ENCODE measurements around the gene MARCHF9.

MARCHF9 gene

DNA sequence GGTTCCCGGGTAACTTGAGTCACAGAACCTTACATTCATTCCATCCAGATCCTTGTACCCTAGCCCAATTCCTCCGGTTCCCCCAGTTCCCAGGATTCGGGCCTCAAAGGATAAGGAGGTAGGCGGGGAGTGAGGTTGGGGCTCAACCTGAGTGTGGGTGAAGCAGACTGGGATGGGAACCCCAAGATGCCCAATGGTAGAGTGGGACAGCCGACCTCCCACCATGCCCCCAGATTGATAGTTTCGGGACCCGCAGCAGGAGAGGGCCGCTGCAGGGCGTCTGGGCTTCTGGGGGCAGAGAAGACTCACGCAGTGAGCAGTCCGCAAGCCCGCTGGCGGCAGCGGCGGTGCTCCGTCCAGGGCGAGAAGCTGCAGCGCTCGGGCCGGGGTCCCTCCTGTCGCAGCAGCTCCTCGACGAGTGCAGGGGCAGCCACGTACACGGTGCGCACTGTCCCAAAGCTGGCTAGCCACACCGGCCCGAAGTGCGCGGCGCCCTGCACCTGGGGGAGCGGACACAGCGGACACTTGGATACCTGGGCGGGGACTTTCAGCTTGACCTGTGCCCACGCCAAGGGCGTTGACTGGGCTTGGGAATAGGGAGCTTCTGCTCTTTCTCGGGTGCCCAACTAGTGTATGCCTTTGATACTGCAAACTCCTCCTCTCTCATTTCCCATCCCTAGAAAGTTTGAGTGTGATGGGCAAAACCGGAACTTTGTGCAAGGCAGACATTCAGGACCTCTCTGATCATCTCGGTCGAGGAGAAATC is 11.0 kb downstream of the MARCHF9 start:
- TF ChIP-seq, protein P1, sequence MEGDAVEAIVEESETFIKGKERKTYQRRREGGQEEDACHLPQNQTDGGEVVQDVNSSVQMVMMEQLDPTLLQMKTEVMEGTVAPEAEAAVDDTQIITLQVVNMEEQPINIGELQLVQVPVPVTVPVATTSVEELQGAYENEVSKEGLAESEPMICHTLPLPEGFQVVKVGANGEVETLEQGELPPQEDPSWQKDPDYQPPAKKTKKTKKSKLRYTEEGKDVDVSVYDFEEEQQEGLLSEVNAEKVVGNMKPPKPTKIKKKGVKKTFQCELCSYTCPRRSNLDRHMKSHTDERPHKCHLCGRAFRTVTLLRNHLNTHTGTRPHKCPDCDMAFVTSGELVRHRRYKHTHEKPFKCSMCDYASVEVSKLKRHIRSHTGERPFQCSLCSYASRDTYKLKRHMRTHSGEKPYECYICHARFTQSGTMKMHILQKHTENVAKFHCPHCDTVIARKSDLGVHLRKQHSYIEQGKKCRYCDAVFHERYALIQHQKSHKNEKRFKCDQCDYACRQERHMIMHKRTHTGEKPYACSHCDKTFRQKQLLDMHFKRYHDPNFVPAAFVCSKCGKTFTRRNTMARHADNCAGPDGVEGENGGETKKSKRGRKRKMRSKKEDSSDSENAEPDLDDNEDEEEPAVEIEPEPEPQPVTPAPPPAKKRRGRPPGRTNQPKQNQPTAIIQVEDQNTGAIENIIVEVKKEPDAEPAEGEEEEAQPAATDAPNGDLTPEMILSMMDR (IDR thresholded peaks at IDR 0.05) = no peak

DNA sequence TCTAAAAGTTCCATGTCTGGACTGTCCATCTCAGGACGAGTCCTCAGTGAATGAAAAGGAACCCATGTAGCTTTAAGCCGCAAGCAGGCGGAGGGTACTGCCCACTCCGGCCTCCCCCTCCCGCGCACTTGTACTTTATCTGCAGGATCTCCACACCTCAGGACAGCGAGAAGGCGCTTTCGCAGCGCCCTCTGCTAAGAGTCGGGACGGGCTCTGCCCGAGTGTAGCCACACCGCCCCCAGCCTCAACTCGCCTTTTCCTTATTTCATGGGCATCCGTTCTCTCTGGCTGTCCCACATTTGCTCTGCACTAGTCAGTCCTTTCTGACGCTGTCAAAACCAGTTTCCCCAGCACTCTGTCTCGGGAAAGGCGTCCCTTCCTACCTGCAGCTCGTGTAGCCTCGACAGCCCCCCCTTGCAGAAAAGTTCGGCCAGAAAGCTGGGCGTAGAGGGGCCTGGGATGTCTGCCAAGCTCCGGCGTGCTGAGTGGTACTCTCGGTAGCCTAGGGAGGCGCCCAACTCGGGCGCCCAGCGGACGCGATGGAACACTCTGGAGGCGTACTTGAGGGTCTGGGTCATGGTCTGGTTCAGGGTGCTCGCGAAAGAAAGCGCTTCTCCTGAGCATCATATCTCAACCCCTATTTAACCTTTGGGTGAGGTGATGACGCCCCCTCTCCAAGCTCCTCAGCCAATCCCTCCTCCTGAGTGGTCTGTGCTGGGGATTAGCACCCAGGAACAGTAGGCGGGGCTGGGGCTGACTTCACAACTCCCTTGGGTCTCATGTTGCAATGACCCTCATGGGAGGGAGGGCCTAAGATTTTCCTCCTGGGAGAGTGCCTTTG is 11.8 kb downstream of the MARCHF9 start, which contains the start of gene CYP27B1:
CYP27B1 (minus strand) TSS at position 615 of the 841 bp plus-strand sequence; CDS start at position 578, 37 bp downstream.
- TF ChIP-seq, protein P1 (IDR thresholded peaks at IDR 0.05) = no peak

DNA sequence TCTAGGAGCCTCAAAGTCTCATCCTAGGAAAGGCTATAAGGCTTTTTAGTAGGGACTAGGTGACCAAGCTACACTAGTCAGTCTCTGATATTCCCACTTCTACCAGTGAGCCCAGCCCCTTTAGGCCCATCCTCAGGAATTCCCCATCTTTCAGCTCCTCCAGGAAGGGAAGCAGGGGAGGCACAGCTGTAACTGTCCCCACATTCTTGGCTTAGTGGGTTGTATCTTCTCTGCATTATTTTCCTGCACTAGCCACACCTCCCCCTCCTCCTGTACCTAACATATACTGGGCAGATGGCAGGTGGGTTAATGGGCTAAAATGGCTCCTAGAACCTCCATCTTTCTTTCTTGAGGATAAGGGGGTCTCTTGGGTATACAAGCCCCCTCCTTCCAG is 12.4 kb downstream of the MARCHF9 start:
- TF ChIP-seq, protein P1 (IDR thresholded peaks at IDR 0.05) = no peak

DNA sequence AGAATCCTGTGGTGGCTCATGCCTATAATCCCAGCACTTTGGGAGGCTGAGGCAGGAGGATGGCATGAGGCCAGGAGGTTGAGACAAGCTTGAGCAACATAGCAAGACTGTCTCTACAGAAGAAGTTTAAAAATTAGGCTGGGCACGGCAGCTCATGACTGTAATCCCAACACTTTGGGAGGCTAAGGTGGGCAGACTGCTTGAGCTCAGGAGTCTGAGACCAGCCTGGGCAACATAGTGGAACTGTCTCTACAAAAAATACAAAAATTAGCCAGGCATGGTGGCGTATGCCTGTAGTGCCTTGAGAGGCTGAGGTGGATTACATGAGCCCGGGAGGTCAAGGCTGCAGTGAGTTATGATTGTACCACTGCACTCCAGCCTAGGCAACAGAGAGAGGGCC is 13.0 kb downstream of the MARCHF9 start:
- TF ChIP-seq, protein P1 (IDR thresholded peaks at IDR 0.05) = no peak

DNA sequence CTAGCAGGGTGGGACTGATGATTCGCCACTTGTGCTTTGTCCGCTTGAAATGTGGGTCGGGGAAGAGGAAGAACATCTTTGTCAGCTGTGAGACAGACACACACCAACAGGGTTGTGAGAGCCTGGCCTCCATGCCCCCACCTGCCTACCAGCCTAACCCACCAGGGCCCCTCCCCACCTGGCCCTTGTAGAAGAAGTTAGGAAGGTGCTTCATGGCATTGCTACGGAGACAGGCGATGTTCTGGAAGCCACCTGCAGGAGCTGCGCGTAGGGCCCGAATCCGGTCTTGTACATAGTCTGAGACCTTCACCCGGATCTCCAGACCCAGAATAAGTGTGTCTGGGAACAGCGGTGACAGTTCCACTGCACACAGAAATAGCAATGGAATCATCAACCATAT is 14.7 kb downstream of the MARCHF9 start:
- TF ChIP-seq, protein P1 (IDR thresholded peaks at IDR 0.05) = no peak

DNA sequence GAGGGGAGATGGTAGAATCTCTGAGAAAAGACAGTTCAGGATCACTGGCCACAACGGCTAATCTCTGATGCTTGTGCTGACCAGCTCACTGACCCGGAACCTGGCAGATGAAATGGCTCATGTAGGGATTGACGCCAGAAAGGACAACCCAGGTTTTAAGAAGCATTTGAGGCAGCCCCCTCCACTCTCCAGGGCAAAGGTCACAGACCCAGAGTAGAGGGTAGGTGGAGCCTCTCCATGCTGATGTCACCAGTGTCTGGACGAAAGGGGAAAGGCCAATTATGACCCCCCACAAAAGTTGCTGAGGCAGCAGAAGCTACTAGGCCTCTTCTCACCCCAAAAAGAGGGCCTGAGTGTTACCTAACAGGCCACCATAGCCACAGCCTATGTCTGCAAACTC is 15.8 kb downstream of the MARCHF9 start:
- TF ChIP-seq, protein P1 (IDR thresholded peaks at IDR 0.05) = no peak

DNA sequence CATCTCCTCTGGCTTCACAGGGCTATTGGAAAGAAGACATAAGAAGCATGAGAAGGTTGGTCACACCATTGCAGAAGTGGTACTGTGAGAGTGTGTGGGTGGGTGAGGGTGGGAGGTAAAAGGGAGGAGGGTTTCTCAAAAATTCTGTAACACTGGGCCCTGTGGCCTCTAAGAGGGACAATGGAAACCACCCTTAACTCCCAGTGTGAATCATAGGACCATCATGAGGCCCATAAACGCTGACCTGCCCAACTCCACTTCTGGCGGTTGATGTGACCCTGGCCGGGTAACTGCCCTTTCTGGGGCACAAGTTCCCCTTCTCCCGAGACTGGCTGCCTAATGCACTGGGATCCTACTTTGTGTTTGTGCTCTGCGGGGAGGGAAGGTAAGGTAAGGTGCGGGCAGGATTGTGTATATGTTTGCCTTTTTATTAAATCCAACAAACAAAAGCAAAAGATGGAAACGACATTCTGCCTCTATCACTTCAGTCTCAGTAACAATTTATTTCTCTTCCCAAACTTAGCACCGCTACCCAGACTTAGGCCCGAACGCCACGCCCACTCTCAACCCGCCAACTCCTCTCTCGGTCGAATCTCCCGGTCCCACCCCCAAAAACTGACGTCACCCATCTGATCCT is 16.5 kb downstream of the MARCHF9 start:
- TF ChIP-seq, protein P1 (IDR thresholded peaks at IDR 0.05) = no peak

Data from LNCAP (cell line).